HL-60 (cell line): ENCODE results near the gene AIG1.

Source experiments
- POLR2AphosphoS5 ChIP-seq: IDR thresholded peaks from 2 replicates; pipeline ENCODE4 v1.6.1; 2012; ENCODE audit warnings: low read depth
- TF ChIP-seq, protein P1 (sequence below): IDR thresholded peaks from one replicate; pipeline ENCODE4 v1.5.1; 2011; ENCODE audit warnings: low read length, control low read depth, inconsistent platforms; ENCODE audit not compliant: insufficient read depth

- TF ChIP-seq, protein P1, sequence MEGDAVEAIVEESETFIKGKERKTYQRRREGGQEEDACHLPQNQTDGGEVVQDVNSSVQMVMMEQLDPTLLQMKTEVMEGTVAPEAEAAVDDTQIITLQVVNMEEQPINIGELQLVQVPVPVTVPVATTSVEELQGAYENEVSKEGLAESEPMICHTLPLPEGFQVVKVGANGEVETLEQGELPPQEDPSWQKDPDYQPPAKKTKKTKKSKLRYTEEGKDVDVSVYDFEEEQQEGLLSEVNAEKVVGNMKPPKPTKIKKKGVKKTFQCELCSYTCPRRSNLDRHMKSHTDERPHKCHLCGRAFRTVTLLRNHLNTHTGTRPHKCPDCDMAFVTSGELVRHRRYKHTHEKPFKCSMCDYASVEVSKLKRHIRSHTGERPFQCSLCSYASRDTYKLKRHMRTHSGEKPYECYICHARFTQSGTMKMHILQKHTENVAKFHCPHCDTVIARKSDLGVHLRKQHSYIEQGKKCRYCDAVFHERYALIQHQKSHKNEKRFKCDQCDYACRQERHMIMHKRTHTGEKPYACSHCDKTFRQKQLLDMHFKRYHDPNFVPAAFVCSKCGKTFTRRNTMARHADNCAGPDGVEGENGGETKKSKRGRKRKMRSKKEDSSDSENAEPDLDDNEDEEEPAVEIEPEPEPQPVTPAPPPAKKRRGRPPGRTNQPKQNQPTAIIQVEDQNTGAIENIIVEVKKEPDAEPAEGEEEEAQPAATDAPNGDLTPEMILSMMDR: no peak
- no peak for TF ChIP-seq POLR2AphosphoS5
Observed at GRCh38 chr6:143079325-143079640, 18.6 kb downstream of the AIG1 start.
